ENCODE results near the gene ATG13.
"Not testable (repeated sequence)": the region's sequence is repeated elsewhere in the genome, so short reads cannot be mapped to it uniquely, and the experiment has no call there.

The ATG13 gene

GRCh38 chr11:46649180-46649738 lies 31.9 kb downstream of the ATG13 start:
- no peak for DNase-seq

GRCh38 chr11:46655631-46656030 lies 38.3 kb downstream of the ATG13 start:
- no peak for DNase-seq

- no peak for DNase-seq
Observed at GRCh38 chr11:46657186-46657585, 39.8 kb downstream of the ATG13 start.

- DNase-seq = no peak
Observed at GRCh38 chr11:46658259-46658658, 40.9 kb downstream of the ATG13 start.

- DNase-seq = no peak
Observed at GRCh38 chr11:46659908-46660307, 42.6 kb downstream of the ATG13 start.

- DNase-seq = no peak
Observed at GRCh38 chr11:46661836-46662235, 44.5 kb downstream of the ATG13 start.

- no peak for DNase-seq
Observed at GRCh38 chr11:46662366-46662765, 45.0 kb downstream of the ATG13 start.

GRCh38 chr11:46663277-46663940 lies 46.1 kb downstream of the ATG13 start:
- DNase-seq = no peak

- no peak for DNase-seq
Observed at GRCh38 chr11:46664612-46665011, 47.3 kb downstream of the ATG13 start.

GRCh38 chr11:46665356-46665755 lies 48.0 kb downstream of the ATG13 start:
- no peak for DNase-seq

- DNase-seq = no peak
Observed at GRCh38 chr11:46666516-46666915, 49.2 kb downstream of the ATG13 start.

- no peak for DNase-seq
Observed at GRCh38 chr11:46667043-46667481, 49.7 kb downstream of the ATG13 start.

GRCh38 chr11:46668480-46669085 lies 51.2 kb downstream of the ATG13 start:
- no peak for DNase-seq

GRCh38 chr11:46669711-46670139 lies 52.4 kb downstream of the ATG13 start:
- DNase-seq = no peak

- DNase-seq = not testable (repeated sequence)
Observed at GRCh38 chr11:46670521-46670920, 53.2 kb downstream of the ATG13 start.

- no peak for DNase-seq
Observed at GRCh38 chr11:46671958-46672315, 54.6 kb downstream of the ATG13 start.

- DNase-seq = peak; percentile 67
Observed at GRCh38 chr11:46672381-46672839, 55.1 kb downstream of the ATG13 start.

- DNase-seq = no peak
Observed at GRCh38 chr11:46673713-46674462, 56.5 kb downstream of the ATG13 start.

GRCh38 chr11:46674463-46675287 lies 57.3 kb downstream of the ATG13 start:
- no peak for DNase-seq

GRCh38 chr11:46675288-46675851 lies 58.0 kb downstream of the ATG13 start:
- DNase-seq = no peak

- DNase-seq = no peak
Observed at GRCh38 chr11:46675949-46676348, 58.6 kb downstream of the ATG13 start.

- DNase-seq = no peak
Observed at GRCh38 chr11:46676436-46677158, 59.2 kb downstream of the ATG13 start.

Data from NCI-H1694 (cell line).